Ramos (cell line): ENCODE data around the gene LRMDA.
"Not testable (repeated sequence)": the region's sequence is repeated elsewhere in the genome, so short reads cannot be mapped to it uniquely, and the experiment has no call there.

ENCODE experiments used
- in situ Hi-C: fragments of 300-500 bp; cut with MboI; formaldehyde crosslinking; loops from one replicate; pipeline ENCODE4 v1.14.3; 2022; ENCODE audit warnings: low sequenced_read_pairs; ENCODE audit not compliant: unreplicated experiment

Gene LRMDA

GRCh38 chr10:76481178-76481577 lies 1049.8 kb downstream of the LRMDA start:
- in situ Hi-C loops: no loop called here

GRCh38 chr10:76487582-76487981 lies 1056.2 kb downstream of the LRMDA start:
- in situ Hi-C loops: no loop called here

GRCh38 chr10:76488602-76489001 lies 1057.2 kb downstream of the LRMDA start:
- in situ Hi-C loops: no loop called here

GRCh38 chr10:76491216-76491615 lies 1059.8 kb downstream of the LRMDA start:
- in situ Hi-C loops: no loop called here

GRCh38 chr10:76492026-76492425 lies 1060.6 kb downstream of the LRMDA start:
- in situ Hi-C loops: no loop called here

- in situ Hi-C loops: no loop called here
Measured at GRCh38 chr10:76492678-76493472, 1061.5 kb downstream of the LRMDA start.

GRCh38 chr10:76497666-76498065 lies 1066.2 kb downstream of the LRMDA start:
- in situ Hi-C loops: no loop called here

GRCh38 chr10:76504823-76505222 lies 1073.4 kb downstream of the LRMDA start:
- in situ Hi-C loops: no loop called here

GRCh38 chr10:76509446-76509845 lies 1078.0 kb downstream of the LRMDA start:
- in situ Hi-C loops: no loop called here

- in situ Hi-C loops: no loop called here
Measured at GRCh38 chr10:76514321-76514720, 1082.9 kb downstream of the LRMDA start.

- in situ Hi-C loops: no loop called here
Measured at GRCh38 chr10:76514869-76515268, 1083.4 kb downstream of the LRMDA start.

GRCh38 chr10:76522547-76522946 lies 1091.1 kb downstream of the LRMDA start:
- in situ Hi-C loops: no loop called here

- in situ Hi-C loops: no loop called here
Measured at GRCh38 chr10:76523246-76523645, 1091.8 kb downstream of the LRMDA start.

- in situ Hi-C loops: no loop called here
Measured at GRCh38 chr10:76523791-76524351, 1092.4 kb downstream of the LRMDA start.

GRCh38 chr10:76526833-76527232 lies 1095.4 kb downstream of the LRMDA start:
- in situ Hi-C loops: not testable (repeated sequence)

- in situ Hi-C loops: no loop called here
Measured at GRCh38 chr10:76540331-76540730, 1108.9 kb downstream of the LRMDA start.

GRCh38 chr10:76540786-76541185 lies 1109.4 kb downstream of the LRMDA start:
- in situ Hi-C loops: no loop called here

- in situ Hi-C loops: no loop called here
Measured at GRCh38 chr10:76541852-76542251, 1110.4 kb downstream of the LRMDA start.

- in situ Hi-C loops: no loop called here
Measured at GRCh38 chr10:76542307-76542930, 1111.0 kb downstream of the LRMDA start.

GRCh38 chr10:76543655-76544054 lies 1112.2 kb downstream of the LRMDA start:
- in situ Hi-C loops: no loop called here

GRCh38 chr10:76544789-76545188 lies 1113.4 kb downstream of the LRMDA start:
- in situ Hi-C loops: no loop called here
